ENCODE measurements around the gene RHBDL1.

GRCh38 chr16:629185-629832 is 46.2 kb upstream of the RHBDL1 start:
- TF ChIP-seq CTCF (IDR thresholded peaks at IDR 0.05; ENCODE audit: insufficient read depth, low read length, poor library complexity, severe bottlenecking), result no peak
- no peak for TF ChIP-seq EZH2phosphoT487 (conservative IDR thresholded peaks at IDR 0.05; ENCODE audit: low read length)

All from SU-DHL-6 (cell line).